ENCODE results near the gene AHCYL1.

The AHCYL1 gene

DNA sequence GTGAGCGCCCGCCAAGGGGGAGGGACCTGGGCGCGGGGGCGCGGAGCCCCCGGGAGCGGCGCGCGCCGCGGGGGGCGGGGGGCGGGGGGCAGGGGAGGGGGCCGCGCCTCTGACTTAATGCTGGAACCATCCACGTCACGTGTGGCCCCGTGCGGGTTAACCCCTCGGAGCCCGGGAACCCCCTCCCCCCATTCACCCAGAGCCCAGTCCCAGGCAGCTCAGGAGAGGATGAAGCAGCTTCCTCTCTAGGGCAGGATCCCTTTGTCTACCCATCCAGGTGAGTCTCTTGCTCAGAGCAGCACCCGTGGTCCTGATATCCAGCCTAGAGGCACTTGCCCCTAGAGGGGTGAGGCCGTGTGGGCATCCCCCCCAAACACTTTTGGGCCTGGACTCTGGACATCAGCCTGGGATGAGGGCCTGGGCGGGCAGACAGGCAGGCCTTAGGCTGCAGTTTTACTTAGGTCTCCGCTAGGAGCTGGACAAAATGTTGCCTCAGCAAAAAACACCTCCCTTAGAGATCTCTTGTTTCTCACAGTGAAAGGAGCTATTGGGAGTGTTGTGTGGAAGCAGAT, 86.2 kb downstream of the AHCYL1 start, which contains the start of gene ALX3:
TSS of gene ALX3 (minus strand) at position 2 of the 572 bp plus-strand sequence. CDS start 60 bp downstream, outside the sequence.
- peak within 1 kb of the TSS in 1 of 2 donors; percentile 44 for H3K4me3 ChIP-seq (ENCODE audit: low read length in 2 of 2)
- no peak within 1 kb of the TSS for H3K27ac ChIP-seq (ENCODE audit: low read length)
- H3K27me3 ChIP-seq (ENCODE audit: control insufficient read depth in 1 of 2, insufficient read depth in 2 of 2, low read length in 2 of 2): peaks cover 55 to 58% of the 10 kb centered on the region in 2 donors

More for the DNA sequence above, 86.2 kb downstream of the AHCYL1 start, which contains the start of gene ALX3:
- Histone ChIP-seq H3K9me3 (ENCODE audit: control insufficient read depth in 2 of 2, low read length in 2 of 2) (no peaks in the 10 kb centered on the region), H3K9ac (ENCODE audit: low read length in 2 of 2) (no peak within 1 kb of the TSS), H3K4me1 (ENCODE audit: control insufficient read depth, insufficient read depth, low read length) (peaks cover 29% of the 10 kb centered on the region), H3K36me3 (ENCODE audit: control insufficient read depth in 2 of 2, insufficient read depth in 2 of 2, low read length in 2 of 2) (no peaks in the 10 kb centered on the region)

Data from stomach smooth muscle (tissue), 2 donors.